Activated T-helper 2 cell treated with anti-CD3 and anti-CD28 coated beads, Interferon-gamma antibody, Interleukin-2, Interleukin-4, amounts not matched to agents 10 μg/mL and 5 μg/mL and 100 μg/mL, durations not matched to agents 14 hours and 24 hours and 36 hours (primary cell): Measurements from ENCODE around the gene ADCY9. TPM values are rescaled to one million over a fixed set of nuclear protein-coding genes. Genes with fewer than 3 reads are reported as not detected.

ENCODE experiments used
- DNase-seq: peaks from one replicate; pipeline ENCODE4 v3.0.0; 2021; ENCODE audit warnings: low spot score
- H3K27ac Mint-ChIP-seq: one replicate; pipeline ENCODE4 v1.8.0; 2021; ENCODE audit warnings: mixed read lengths
- H3K27me3 Mint-ChIP-seq: one replicate; pipeline ENCODE4 v1.8.0; 2021; ENCODE audit warnings: low read depth, mixed read lengths
- H3K36me3 Mint-ChIP-seq: one replicate; pipeline ENCODE4 v1.8.0; 2021; ENCODE audit warnings: low read depth, mixed read lengths
- H3K4me1 Mint-ChIP-seq: one replicate; pipeline ENCODE4 v1.8.0; 2021; ENCODE audit warnings: low read depth, mixed read lengths
- H3K4me3 Mint-ChIP-seq: one replicate; pipeline ENCODE4 v1.8.0; 2021; ENCODE audit warnings: low read depth, mild to moderate bottlenecking, moderate library complexity, mixed read lengths
- H3K9me3 Mint-ChIP-seq: one replicate; pipeline ENCODE4 v1.8.0; 2021; ENCODE audit warnings: mixed read lengths
- intact Hi-C: fragments of 100-400 bp; cut with micrococcal nuclease; formaldehyde crosslinking; loops from one replicate; pipeline ENCODE4 v1.15.1; 2023
- total RNA-seq: library from RNA; stranded (reverse); gene quantifications from 2 replicates; pipeline ENCODE4 v1.2.3, GENCODE V29; 2022

Gene ADCY9
- total RNA-seq, 1 donor from 2014 or later = 7.7 TPM

DNA sequence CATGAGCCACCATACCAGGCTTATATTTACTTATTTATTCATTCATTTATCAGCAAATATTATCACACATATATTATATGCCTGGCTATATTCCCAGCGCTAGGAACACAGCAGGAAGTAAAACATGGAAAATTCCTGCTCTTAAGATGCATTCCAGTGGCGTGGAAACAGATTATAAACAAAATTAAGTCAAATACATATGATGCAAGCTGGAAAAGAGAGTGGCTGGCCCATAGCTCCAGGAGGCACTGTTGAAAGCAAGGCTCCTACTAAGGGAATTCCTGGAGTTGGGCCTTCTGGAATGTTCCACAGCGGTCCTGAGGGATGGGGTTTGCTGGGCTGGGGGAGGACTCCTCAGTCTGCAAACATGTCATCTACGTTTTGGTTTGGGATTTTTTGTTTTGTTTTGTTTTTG lies 18.4 kb downstream of the ADCY9 start:
- H3K4me1 Mint-ChIP-seq = peaks cover 2% of the 10 kb centered on the region
- DNase-seq = no peak
- H3K27ac Mint-ChIP-seq = no peak overlapping the region
- intact Hi-C loops = no loop called here
- H3K36me3 Mint-ChIP-seq = no peaks in the 10 kb centered on the region
- no peaks in the 10 kb centered on the region for H3K27me3 Mint-ChIP-seq
- no peaks in the 10 kb centered on the region for H3K9me3 Mint-ChIP-seq
- no peak overlapping the region for H3K4me3 Mint-ChIP-seq

DNA sequence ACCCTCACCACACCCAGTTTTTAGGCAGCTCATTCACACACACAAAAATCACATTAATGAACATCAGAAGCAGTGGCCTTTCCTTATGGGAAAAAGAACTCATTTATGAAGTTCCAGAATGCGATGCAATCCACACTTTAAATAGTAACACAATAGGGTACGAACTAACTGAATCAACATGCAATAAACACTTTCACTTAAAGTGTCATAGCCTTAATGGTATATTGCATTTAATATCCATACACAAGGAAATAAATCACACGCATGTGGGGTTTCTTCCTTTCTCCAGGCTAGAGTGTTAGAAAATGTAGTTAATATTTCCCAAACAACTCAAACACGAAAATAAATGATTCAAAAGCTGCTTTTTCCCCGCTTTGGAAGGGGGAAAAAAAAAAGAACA lies 19.7 kb downstream of the ADCY9 start:
- Mint-ChIP-seq H3K4me3 (no peak overlapping the region), H3K9me3 (no peaks in the 10 kb centered on the region), H3K36me3 (no peaks in the 10 kb centered on the region), H3K27ac (no peak overlapping the region), H3K27me3 (no peaks in the 10 kb centered on the region), H3K4me1 (peaks cover 2% of the 10 kb centered on the region)
- intact Hi-C loops = no loop called here
- no peak for DNase-seq

DNA sequence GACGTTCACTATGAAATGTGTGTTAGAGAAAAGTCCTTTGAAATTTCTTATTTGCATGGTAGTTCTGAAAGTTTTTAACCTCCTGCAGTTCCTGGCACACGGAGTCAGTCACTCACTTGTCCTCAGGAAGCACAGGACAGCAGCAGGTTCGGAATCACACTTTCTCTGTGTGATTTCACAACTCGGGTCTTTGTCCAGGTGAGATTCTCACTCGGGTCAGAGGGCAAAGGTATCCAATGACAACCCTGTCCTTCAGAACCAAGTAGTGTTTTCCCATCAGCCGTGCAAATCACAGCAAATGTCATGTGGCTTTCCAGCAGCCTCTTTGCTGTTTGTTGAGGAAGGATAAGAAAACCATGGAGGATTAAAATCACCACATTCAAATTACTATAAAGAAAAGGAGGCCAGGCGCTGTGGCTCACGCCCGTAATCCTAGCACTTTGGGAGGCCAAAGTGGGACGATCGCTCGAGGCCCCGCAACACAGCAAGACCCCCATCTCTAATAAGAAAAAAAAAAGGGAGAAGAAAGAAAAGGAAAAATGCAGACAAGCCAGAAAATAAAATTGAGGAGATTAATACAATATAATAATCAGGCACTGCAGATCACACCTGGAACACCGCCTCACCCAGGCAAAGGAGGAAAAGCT lies 22.0 kb downstream of the ADCY9 start:
- Mint-ChIP-seq H3K9me3 (no peaks in the 10 kb centered on the region), H3K4me1 (peaks cover 2% of the 10 kb centered on the region), H3K27me3 (no peaks in the 10 kb centered on the region), H3K4me3 (no peak overlapping the region), H3K27ac (no peak overlapping the region), H3K36me3 (no peaks in the 10 kb centered on the region)
- DNase-seq = no peak
- intact Hi-C loops = no loop called here

DNA sequence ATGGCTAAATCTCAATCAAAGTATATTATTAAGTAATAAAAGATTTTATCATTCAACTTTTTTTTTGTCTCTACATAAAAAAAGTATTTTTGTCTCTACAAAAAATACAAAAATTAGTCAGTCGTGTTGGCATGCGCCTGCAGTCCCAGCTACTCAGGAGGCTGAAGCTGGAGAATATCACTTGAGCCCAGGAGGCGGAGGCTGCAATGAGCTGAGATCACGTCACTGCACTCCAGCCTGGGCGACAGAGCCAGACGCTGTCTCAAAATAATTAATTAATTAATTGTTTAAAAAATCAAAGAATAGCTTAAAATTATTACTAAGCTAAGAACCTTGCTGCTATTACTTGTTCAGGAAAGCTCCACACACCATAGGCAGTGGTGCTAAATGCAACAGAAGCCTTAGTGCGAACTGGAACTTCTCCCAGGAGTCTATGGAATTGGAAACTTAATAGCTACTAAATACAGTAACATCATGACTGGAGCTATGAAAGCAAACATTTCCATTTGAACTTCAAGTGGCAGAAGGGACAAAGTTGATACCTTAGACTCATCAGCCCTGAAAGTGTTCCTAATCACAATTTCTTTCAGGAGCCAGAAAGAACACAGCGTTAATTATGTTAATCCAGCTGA lies 22.6 kb downstream of the ADCY9 start:
- intact Hi-C loops = no loop called here
- Mint-ChIP-seq H3K4me3 (no peak overlapping the region), H3K4me1 (peaks cover 2% of the 10 kb centered on the region), H3K36me3 (no peaks in the 10 kb centered on the region), H3K9me3 (no peaks in the 10 kb centered on the region), H3K27me3 (no peaks in the 10 kb centered on the region), H3K27ac (no peak overlapping the region)
- DNase-seq = no peak

DNA sequence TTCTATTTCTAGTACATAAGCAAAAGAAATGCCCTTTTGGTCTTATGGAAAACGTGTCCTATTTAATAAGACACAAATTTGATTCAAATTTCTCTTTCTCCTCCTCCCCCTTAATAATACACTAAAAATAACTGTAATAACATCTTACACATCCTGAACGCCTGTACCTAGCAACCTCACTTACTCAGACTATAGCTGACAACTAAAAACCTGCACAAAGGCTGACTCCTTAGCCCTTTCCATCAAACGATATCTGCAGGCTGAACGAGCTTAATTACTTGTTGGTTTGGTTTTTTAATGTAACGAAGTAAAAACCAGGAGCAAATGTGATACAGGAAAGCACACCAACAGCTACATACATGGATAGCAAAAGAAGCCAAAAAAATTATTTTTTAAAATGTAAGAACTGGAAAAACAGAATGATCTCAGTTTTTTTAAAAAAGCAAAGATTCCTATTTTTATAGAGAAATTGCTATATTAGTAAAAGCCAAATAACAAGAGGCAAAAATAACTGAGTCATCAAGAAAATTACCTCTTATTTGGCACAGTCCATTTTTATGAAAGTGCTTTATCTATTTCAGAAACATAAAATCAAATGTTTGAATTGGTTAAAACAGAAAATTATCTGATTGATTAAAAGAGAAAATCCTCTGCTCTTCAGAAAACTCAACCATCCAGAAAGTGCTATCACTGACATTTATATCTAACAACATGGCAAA lies 23.5 kb downstream of the ADCY9 start:
- no peak overlapping the region for H3K4me3 Mint-ChIP-seq
- no peak overlapping the region for H3K27ac Mint-ChIP-seq
- H3K4me1 Mint-ChIP-seq = peaks cover 2% of the 10 kb centered on the region
- intact Hi-C loops = no loop called here
- H3K9me3 Mint-ChIP-seq = no peaks in the 10 kb centered on the region
- H3K36me3 Mint-ChIP-seq = no peaks in the 10 kb centered on the region
- no peaks in the 10 kb centered on the region for H3K27me3 Mint-ChIP-seq
- DNase-seq = no peak

DNA sequence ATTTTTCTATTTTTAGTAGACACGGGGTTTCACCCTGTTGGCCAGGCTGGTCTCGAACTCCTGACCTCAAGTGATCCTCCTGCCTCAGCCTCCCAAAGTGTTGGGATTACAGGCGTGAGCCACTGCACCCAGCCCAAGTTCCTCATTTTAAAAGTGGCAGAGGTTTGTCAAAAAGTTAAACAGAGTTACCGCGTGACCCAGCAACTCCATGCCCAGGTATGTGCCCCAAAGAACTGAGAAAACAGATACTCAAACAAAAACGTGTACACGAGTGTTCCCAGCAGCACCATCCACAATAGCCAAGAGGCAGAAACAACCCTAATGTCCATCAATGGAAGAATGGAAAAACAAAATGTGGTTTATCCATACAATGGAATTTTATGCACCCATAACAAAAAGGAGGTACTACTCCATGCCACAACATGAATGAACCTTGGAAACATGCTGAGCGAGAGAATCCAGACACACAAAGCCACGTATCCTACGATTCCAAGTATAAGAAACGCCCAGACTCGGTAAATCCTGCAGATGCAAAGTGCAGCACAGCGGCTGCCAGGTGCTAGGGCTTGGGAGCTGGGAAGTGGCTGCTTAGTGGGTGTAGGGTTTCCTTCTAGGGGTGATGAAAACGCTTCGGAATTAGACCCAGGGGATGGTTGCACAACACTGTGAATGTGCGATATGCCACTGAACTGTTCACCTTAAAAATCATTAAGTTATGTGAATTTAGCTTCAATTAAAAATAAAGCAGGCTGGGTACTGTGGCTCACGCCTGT lies 24.8 kb downstream of the ADCY9 start:
- Mint-ChIP-seq H3K27ac (no peak overlapping the region), H3K9me3 (no peaks in the 10 kb centered on the region), H3K27me3 (no peaks in the 10 kb centered on the region), H3K36me3 (no peaks in the 10 kb centered on the region), H3K4me3 (no peak overlapping the region), H3K4me1 (peaks cover 2% of the 10 kb centered on the region)
- DNase-seq = no peak
- intact Hi-C loops = no loop called here

DNA sequence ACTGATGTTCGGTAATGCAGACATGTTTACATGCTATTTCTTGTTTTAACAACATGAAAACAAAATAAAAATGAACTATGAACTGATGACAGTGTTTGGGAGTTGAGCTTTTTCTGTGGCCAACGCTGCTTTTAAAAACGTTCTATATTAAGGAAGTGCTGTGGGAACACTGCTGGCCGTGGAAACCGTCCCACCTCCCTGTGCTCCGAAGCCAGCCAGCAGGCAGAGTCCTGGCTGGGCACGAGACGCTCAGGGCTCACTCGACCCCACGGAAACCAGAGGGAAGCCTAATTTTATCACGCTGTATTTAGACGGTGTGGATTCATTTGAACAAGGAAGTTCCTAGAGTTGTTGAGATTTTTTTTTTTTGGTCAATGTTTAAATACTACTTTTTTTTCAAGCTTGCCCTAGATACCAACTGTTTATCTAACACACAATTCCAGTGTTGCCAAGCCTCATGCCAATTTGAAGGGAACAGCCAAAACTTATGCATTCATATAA lies 25.8 kb downstream of the ADCY9 start:
- no peaks in the 10 kb centered on the region for H3K36me3 Mint-ChIP-seq
- H3K27me3 Mint-ChIP-seq = no peaks in the 10 kb centered on the region
- no peak for DNase-seq
- H3K9me3 Mint-ChIP-seq = no peaks in the 10 kb centered on the region
- H3K4me1 Mint-ChIP-seq = no peaks in the 10 kb centered on the region
- no peak overlapping the region for H3K27ac Mint-ChIP-seq
- intact Hi-C loops = no loop called here
- no peak overlapping the region for H3K4me3 Mint-ChIP-seq

DNA sequence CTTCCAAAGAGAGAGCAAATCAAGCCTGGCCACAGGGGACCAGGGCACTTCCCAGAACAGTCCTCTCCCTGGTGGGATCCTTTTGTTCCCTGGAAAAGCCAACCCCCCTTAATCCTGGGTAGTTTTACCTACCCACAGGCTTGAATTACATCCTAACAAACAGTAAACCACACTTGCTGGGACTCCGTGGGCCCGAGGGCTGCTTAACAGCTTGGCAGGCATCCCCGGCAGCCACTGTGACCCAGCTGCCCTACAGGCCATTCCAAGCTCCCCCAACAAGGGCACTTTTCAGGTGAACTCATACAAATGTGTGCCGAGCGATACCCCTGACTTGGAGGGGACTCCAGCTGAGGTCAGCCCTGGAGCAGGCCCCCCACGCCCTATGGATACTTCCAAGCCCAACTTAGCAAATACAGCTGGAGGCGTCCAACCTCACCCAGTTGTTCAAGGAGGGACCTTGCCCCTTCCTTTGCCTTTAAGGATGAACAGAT lies 26.4 kb downstream of the ADCY9 start:
- intact Hi-C loops = no loop called here
- Mint-ChIP-seq H3K27ac (no peak overlapping the region), H3K9me3 (no peaks in the 10 kb centered on the region), H3K4me3 (no peak overlapping the region), H3K4me1 (no peaks in the 10 kb centered on the region), H3K27me3 (no peaks in the 10 kb centered on the region), H3K36me3 (no peaks in the 10 kb centered on the region)
- no peak for DNase-seq

DNA sequence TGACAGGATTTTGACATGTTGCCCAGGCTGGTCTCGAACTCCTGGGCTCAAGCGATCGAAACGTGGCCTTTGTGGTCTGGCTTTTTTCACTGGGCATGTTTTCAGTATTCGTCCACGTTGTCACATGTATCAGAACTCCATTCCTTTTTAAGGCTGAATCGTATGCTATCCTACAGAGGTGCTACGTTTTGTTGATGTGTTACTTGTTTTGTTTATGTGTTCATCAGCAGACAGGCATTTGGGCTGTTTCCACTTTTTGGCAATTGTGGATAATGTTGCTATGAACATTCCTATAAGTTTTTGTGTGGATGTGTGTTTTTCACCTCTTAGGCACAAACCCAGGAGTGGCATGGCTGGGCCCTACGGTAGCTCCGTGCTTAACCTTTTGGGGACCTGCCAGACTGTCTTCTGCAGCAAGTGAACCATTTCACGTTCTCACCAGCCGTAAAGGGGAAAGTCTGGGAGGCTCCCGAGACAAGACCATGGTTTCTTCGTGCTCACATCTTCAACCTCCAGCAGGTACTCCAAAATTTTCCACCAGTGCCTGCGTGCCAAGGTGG lies 26.9 kb downstream of the ADCY9 start:
- Mint-ChIP-seq H3K4me1 (no peaks in the 10 kb centered on the region), H3K36me3 (no peaks in the 10 kb centered on the region), H3K27ac (no peak overlapping the region), H3K9me3 (no peaks in the 10 kb centered on the region), H3K4me3 (no peak overlapping the region), H3K27me3 (no peaks in the 10 kb centered on the region)
- DNase-seq = no peak
- intact Hi-C loops = no loop called here

DNA sequence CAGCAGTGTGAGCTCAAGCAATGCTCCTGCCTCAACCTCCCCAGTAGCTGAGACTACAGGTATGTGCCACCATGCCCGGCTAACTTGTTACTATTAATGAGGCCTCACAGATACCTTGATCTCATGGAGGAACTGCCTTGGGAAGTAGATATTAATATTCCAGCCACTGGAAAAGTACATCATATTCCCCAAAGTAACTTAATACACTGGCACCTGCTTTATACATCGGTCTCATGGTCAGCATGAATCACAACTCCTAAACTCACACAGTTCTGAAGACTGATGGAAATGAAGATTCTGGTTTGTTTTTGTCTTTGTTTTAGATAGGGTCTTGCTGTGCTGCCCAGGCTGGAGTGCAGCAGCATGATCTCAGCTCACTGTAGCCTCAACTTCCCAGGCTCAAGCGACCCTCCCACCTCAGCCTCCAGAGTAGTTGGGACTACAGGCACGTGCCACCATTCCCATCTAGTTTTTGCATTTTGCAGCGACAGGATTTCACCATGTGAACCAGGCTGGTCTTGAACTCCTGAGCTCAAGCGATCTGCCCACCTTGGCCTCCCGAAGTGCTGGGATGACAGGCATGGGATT lies 28.2 kb downstream of the ADCY9 start:
- H3K36me3 Mint-ChIP-seq = no peaks in the 10 kb centered on the region
- no peak for DNase-seq
- H3K4me1 Mint-ChIP-seq = no peaks in the 10 kb centered on the region
- H3K9me3 Mint-ChIP-seq = peaks cover 4% of the 10 kb centered on the region
- no peak overlapping the region for H3K4me3 Mint-ChIP-seq
- intact Hi-C loops = no loop called here
- no peaks in the 10 kb centered on the region for H3K27me3 Mint-ChIP-seq
- H3K27ac Mint-ChIP-seq = no peak overlapping the region

DNA sequence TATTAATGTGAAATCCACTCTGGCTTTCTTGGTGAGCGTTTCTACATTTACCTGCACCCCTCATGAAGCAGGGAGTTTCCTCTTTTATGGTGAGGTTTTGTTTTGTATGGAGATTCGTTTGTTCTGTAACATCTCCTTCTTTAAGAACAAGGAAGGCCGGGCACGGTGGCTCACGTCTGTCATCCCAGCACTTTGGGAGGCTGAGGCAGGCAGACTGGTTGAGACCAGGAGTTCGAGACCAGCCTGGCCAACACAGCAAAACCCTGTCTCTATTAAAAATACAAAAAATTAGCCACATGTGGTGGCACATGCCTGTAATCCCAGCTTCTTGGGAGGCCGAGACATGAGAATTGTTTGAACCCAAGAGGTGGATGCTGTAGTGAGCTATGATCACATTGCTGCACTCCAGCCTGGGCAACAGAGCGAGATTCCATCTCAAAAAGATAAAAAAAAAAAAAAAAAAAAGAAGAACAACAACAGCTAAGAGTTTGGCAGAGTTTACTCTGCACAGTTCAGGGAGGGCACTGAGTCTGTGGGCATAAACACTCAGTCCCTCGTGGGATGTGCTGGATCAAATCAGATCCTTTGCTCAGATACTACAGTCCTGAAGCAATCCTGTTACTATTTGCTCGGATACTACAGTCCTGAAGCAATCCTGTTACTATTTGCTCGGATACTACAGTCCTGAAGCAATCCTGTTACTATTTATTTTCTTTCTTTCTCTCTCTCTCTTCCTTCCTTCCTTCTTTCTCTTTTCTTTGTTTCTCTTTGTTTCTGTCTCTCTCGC lies 28.9 kb downstream of the ADCY9 start:
- DNase-seq = no peak
- intact Hi-C loops = no loop called here
- Mint-ChIP-seq H3K4me1 (peaks cover 7% of the 10 kb centered on the region), H3K9me3 (peaks cover 4% of the 10 kb centered on the region), H3K4me3 (no peak overlapping the region), H3K27ac (no peak overlapping the region), H3K27me3 (no peaks in the 10 kb centered on the region), H3K36me3 (no peaks in the 10 kb centered on the region)
